ENCODE results near the gene DCHS1. TPM values are rescaled to one million over a fixed set of nuclear protein-coding genes. Genes with fewer than 3 reads are reported as not detected.

DCHS1 gene
- total RNA-seq, 4 donors from 2014 or later = 26.8 to 125 (median 73.6) TPM

GRCh38 chr11:6574816-6575715 lies 80.5 kb downstream of the DCHS1 start:
- intact Hi-C loops (cut with DNase I; ENCODE audit: low total_unique reads) = no loop called here

DNA sequence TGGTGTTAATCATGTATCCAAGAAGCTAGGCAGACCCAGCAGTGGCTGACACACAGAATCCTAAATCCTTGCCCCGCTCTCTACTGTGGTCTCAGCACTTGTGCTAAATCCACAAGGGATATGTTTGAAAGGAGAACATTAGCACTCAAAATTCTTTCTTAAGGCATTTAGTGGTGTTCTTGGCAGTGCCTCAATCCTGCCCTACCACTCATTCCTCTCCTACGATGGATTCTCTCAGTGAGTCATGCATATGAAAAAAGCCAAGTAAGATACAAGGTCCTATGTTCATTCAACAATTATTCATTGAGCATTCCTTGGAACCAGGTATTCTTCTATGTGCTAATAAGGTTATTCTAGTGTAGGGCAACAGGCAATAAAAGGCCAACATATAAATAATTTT lies 83.4 kb downstream of the DCHS1 start:
- no peak for DNase-seq
- intact Hi-C loops (cut with DNase I; ENCODE audit: low total_unique reads) = no loop called here
- Histone ChIP-seq H3K4me3 (no peak overlapping the region), H3K27me3 (no peaks in the 10 kb centered on the region), H3K4me1 (peaks cover 0 to 7% of the 10 kb centered on the region in 2 donors), H3K9me3 (no peaks in the 10 kb centered on the region), H3K27ac (no peak overlapping the region), H3K36me3 (no peaks in the 10 kb centered on the region)
- TF ChIP-seq POLR2A (IDR thresholded peaks at IDR 0.05) = no peak
- TF ChIP-seq, protein P1, sequence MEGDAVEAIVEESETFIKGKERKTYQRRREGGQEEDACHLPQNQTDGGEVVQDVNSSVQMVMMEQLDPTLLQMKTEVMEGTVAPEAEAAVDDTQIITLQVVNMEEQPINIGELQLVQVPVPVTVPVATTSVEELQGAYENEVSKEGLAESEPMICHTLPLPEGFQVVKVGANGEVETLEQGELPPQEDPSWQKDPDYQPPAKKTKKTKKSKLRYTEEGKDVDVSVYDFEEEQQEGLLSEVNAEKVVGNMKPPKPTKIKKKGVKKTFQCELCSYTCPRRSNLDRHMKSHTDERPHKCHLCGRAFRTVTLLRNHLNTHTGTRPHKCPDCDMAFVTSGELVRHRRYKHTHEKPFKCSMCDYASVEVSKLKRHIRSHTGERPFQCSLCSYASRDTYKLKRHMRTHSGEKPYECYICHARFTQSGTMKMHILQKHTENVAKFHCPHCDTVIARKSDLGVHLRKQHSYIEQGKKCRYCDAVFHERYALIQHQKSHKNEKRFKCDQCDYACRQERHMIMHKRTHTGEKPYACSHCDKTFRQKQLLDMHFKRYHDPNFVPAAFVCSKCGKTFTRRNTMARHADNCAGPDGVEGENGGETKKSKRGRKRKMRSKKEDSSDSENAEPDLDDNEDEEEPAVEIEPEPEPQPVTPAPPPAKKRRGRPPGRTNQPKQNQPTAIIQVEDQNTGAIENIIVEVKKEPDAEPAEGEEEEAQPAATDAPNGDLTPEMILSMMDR (IDR thresholded peaks at IDR 0.05) = no peak

More at GRCh38 chr11:6574816-6575715, 80.5 kb downstream of the DCHS1 start:
- H3K27ac ChIP-seq = no peak overlapping the region
- H3K9me3 ChIP-seq = no peaks in the 10 kb centered on the region
- no peaks in the 10 kb centered on the region for H3K27me3 ChIP-seq
- TF ChIP-seq, protein P1 (IDR thresholded peaks at IDR 0.05) = no peak
- TF ChIP-seq POLR2A (IDR thresholded peaks at IDR 0.05) = no peak
- H3K4me3 ChIP-seq = no peak overlapping the region
- no peaks in the 10 kb centered on the region for H3K36me3 ChIP-seq
- H3K4me1 ChIP-seq = peaks cover 0 to 11% of the 10 kb centered on the region in 2 donors
- no peak for DNase-seq

DNA sequence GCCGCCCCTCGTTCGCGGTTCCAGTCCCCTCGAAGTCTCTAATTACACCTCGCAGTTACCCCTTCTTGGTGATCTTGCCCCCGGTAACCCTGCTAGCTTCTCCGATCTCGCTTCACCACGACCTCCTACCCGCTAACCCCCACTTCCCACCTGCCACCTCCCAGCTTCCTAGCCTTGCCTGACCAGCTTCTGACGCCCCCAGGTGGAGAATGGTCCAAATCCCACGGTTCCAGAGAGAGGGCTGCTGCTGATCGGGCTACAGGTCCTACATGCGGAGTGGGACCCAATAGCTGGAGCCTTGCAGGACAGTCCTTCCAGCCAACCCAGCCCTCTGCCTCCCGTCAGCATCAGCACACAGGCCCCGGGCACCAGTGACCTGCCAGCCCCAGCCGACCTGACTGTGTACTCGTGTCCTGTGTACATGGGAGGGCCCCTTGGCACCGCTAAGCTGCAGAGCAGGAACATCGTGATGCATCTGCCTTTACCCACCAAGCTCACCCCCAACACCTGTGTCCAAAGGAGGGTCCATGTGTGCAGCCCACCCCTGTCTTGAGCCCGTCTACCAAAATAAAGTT lies 84.1 kb downstream of the DCHS1 start:
- no peaks in the 10 kb centered on the region for H3K9me3 ChIP-seq
- intact Hi-C loops (cut with DNase I; ENCODE audit: low total_unique reads) = no loop called here
- H3K27me3 ChIP-seq = no peaks in the 10 kb centered on the region
- H3K36me3 ChIP-seq = no peaks in the 10 kb centered on the region
- no peak overlapping the region for H3K4me3 ChIP-seq
- H3K4me1 ChIP-seq = peaks cover 0 to under 1% of the 10 kb centered on the region in 2 donors
- H3K27ac ChIP-seq = no peak overlapping the region
- DNase-seq = no peak
- TF ChIP-seq, protein P1 (IDR thresholded peaks at IDR 0.05) = no peak
- TF ChIP-seq POLR2A (IDR thresholded peaks at IDR 0.05) = no peak

Other genes with a start within 250 kb of the DCHS1 start
- gene APBB1, start 236.7 kb downstream of the DCHS1 start, total RNA-seq = 100 to 1,000 TPM in 1 of 4 donors, 10 to 100 TPM in 3; 16.2 to 110 (median 38.0) TPM
- gene HPX, start 214.8 kb downstream of the DCHS1 start, total RNA-seq = 10 to 100 TPM in 1 of 4 donors, 1 to 10 TPM in 1, under 1 TPM in 1, not detected in 1; 0.29 to 28.6 (median 1.1) TPM
- gene TRIM3, start 181.9 kb downstream of the DCHS1 start, total RNA-seq = 10 to 100 TPM in 3 of 4 donors, 1 to 10 TPM in 1; 9.5 to 42.4 (median 29.6) TPM
- gene ARFIP2, start 174.5 kb downstream of the DCHS1 start, total RNA-seq = 10 to 100 TPM; 34.4 to 58.5 (median 51.8) TPM
- 10 to 100 TPM in 3 of 4 donors, 1 to 10 TPM in 1; 7.9 to 40.7 (median 28.4) TPM for gene TIMM10B, start 174.3 kb downstream of the DCHS1 start, total RNA-seq
- 10 to 100 TPM in 3 of 4 donors, 1 to 10 TPM in 1; 9.4 to 32.5 (median 22.5) TPM for gene DNHD1, start 158.5 kb downstream of the DCHS1 start, total RNA-seq
- 10 to 100 TPM; 12.6 to 41.2 (median 26.9) TPM for gene RRP8, start 52.2 kb downstream of the DCHS1 start, total RNA-seq
- gene ILK, start 52.0 kb downstream of the DCHS1 start, total RNA-seq = 100 to 1,000 TPM; 205 to 336 (median 279) TPM
- 100 to 1,000 TPM in 2 of 4 donors, 10 to 100 TPM in 2; 11.5 to 137 (median 67.1) TPM for gene TAF10, start 43.6 kb downstream of the DCHS1 start, total RNA-seq
- gene TPP1, start 36.4 kb downstream of the DCHS1 start, total RNA-seq = 10 to 100 TPM; 27.1 to 74.9 (median 40.7) TPM
- gene MRPL17, start 27.5 kb upstream of the DCHS1 start, total RNA-seq = 100 to 1,000 TPM in 1 of 4 donors, 10 to 100 TPM in 3; 30.6 to 452 (median 55.0) TPM
- under 1 TPM in 2 of 4 donors, not detected in 2; 0.09 to 0.14 TPM for gene OR2AG2, start 116.2 kb upstream of the DCHS1 start, total RNA-seq
- gene OR2AG1, start 127.2 kb upstream of the DCHS1 start, total RNA-seq = not detected
- gene OR6A2, start 143.9 kb upstream of the DCHS1 start, total RNA-seq = 1 to 10 TPM in 1 of 4 donors, under 1 TPM in 1, not detected in 2; 0.40 to 1.0 TPM
- not detected for gene OR10A5, start 189.9 kb upstream of the DCHS1 start, total RNA-seq
- not detected for gene OR10A2, start 207.2 kb upstream of the DCHS1 start, total RNA-seq
- gene OR10A4, start 220.8 kb upstream of the DCHS1 start, total RNA-seq = not detected
- under 1 TPM in 1 of 4 donors, not detected in 3; 0.28 TPM for gene OR2D2, start 236.7 kb upstream of the DCHS1 start, total RNA-seq

All from uterus (tissue), 4 donors.